Natural killer cell (primary cell): Measurements from ENCODE around the gene JAZF1. TPM values are rescaled to one million over a fixed set of nuclear protein-coding genes. Genes with fewer than 3 reads are reported as not detected.

Experiments used
- ATAC-seq, 3 donors: fragments of 150-1000 bp in 2 of 3; fragments of 200-7000 bp in 1 of 3; cut with Tn5 transposase; 1 replicate in 1 of 3; 2 replicates in 2 of 3; pipeline ENCODE4 v1.10.0; 2021; ENCODE audit warnings: mild to moderate bottlenecking in 2 of 3, moderate library complexity in 2 of 3
- DNase-seq, 2 donors: peaks; one replicate each; pipeline versions ENCODE4 v3.0.0 to v3.0.0-alpha.2; 2013 to 2021; ENCODE audit warnings: mixed read lengths in 1 of 2
- H3K27ac ChIP-seq: one replicate; pipeline ENCODE4 v1.5.1; 2013; ENCODE audit warnings: mild to moderate bottlenecking, low read length
- H3K27me3 ChIP-seq: one replicate; pipeline ENCODE4 v1.6.1; 2013; ENCODE audit warnings: low read length; ENCODE audit not compliant: control insufficient read depth, insufficient read depth
- H3K36me3 ChIP-seq: one replicate; pipeline ENCODE4 v1.6.1; 2013; ENCODE audit warnings: low read length; ENCODE audit not compliant: control insufficient read depth, insufficient read depth
- H3K4me1 ChIP-seq: one replicate; pipeline ENCODE4 v1.6.1; 2013; ENCODE audit warnings: low read length; ENCODE audit not compliant: control insufficient read depth, insufficient read depth
- H3K4me3 ChIP-seq: one replicate; pipeline ENCODE4 v1.5.1; 2013; ENCODE audit warnings: low read length
- H3K9me3 ChIP-seq: one replicate; pipeline ENCODE4 v1.6.1; 2013; ENCODE audit warnings: low read length; ENCODE audit not compliant: control insufficient read depth, insufficient read depth
- H3K27ac Mint-ChIP-seq, 2 donors: one replicate each; pipeline ENCODE4 v1.8.0; 2022; ENCODE audit warnings: mild to moderate bottlenecking in 2 of 2, mixed read lengths in 2 of 2, moderate library complexity in 1 of 2
- H3K27me3 Mint-ChIP-seq, 2 donors: one replicate each; pipeline ENCODE4 v1.8.0; 2022; ENCODE audit warnings: low read depth in 2 of 2, mixed read lengths in 2 of 2
- H3K36me3 Mint-ChIP-seq: one replicate; pipeline ENCODE4 v1.8.0; 2022; ENCODE audit warnings: mixed read lengths
- H3K4me1 Mint-ChIP-seq, 2 donors: one replicate each; pipeline ENCODE4 v1.8.0; 2022; ENCODE audit warnings: mixed read lengths in 2 of 2
- H3K4me3 Mint-ChIP-seq: one replicate; pipeline ENCODE4 v1.8.0; 2022; ENCODE audit warnings: mild to moderate bottlenecking, moderate library complexity, mixed read lengths
- H3K9me3 Mint-ChIP-seq, 2 donors: one replicate each; pipeline ENCODE4 v1.8.0; 2022; ENCODE audit warnings: mixed read lengths in 2 of 2
- CTCF ChIP-seq: fragments of 200-600 bp; IDR thresholded peaks from one replicate; pipeline ENCODE4 v1.8.0; 2022; ENCODE audit warnings: antibody characterized with exemption
- WGBS: methylation state at CpG from one replicate; pipeline ENCODE4 v1.1.7; 2013; ENCODE audit warnings: missing lambda C conversion rate; ENCODE audit not compliant: insufficient coverage; 5-methylcytosine and 5-hydroxymethylcytosine counted together
- intact Hi-C: fragments of 100-400 bp; cut with micrococcal nuclease; formaldehyde crosslinking; loops from one replicate; pipeline ENCODE4 v1.14.2; 2022
- total RNA-seq, 4 donors: library from RNA; stranded (reverse); fragments of 120-200 nt in 1 of 4; gene quantifications; one replicate each; pipeline versions ENCODE4 v1.2.3 to v1.2.4, GENCODE V29; 2013 to 2022

Gene JAZF1
- total RNA-seq, 3 donors from 2014 or later (not counting 1 experiment from before 2014, with no cell fraction given): 82.5 to 89.7 (median 87.6) TPM

- ATAC-seq (no peak), DNase-seq (no peak)
- TF ChIP-seq CTCF: no peak
- no peak overlapping the region for H3K27ac ChIP-seq
- no peaks in the 10 kb centered on the region for H3K9me3 ChIP-seq
- H3K4me3 Mint-ChIP-seq: no peak overlapping the region
- intact Hi-C loops: no loop called here
- H3K27me3 ChIP-seq: no peaks in the 10 kb centered on the region
- no peak overlapping the region for H3K4me3 ChIP-seq
- H3K4me1 Mint-ChIP-seq: peaks cover 53 to 55% of the 10 kb centered on the region in 2 donors
- H3K4me1 ChIP-seq: no peaks in the 10 kb centered on the region
- no peaks in the 10 kb centered on the region for H3K36me3 Mint-ChIP-seq
- WGBS: 96% methylated on average over 4 of the region's 4 CpGs
- H3K36me3 ChIP-seq: no peaks in the 10 kb centered on the region
- no peaks in the 10 kb centered on the region for H3K9me3 Mint-ChIP-seq
- H3K27ac Mint-ChIP-seq: peak overlapping the region in 1 of 2 donors; percentile 75
- no peaks in the 10 kb centered on the region for H3K27me3 Mint-ChIP-seq
Measured at GRCh38 chr7:28045592-28045991, 135.0 kb downstream of the JAZF1 start.

GRCh38 chr7:28044825-28045224 lies 135.8 kb downstream of the JAZF1 start:
- ATAC-seq: no peak
- H3K4me3 Mint-ChIP-seq: no peak overlapping the region

GRCh38 chr7:28042721-28043120 lies 137.9 kb downstream of the JAZF1 start:
- DNase-seq (no peak), ATAC-seq (no peak)
- H3K9me3 Mint-ChIP-seq: no peaks in the 10 kb centered on the region
- no peak overlapping the region for H3K27ac Mint-ChIP-seq
- H3K27ac ChIP-seq: no peak overlapping the region
- H3K4me3 ChIP-seq: no peak overlapping the region
- no peaks in the 10 kb centered on the region for H3K9me3 ChIP-seq
- no peaks in the 10 kb centered on the region for H3K4me1 ChIP-seq
- H3K27me3 ChIP-seq: no peaks in the 10 kb centered on the region
- 100% methylated on average over 1 of the region's 1 CpG for WGBS
- H3K27me3 Mint-ChIP-seq: no peaks in the 10 kb centered on the region
- H3K4me3 Mint-ChIP-seq: no peak overlapping the region
- peaks cover 60 to 73% of the 10 kb centered on the region in 2 donors for H3K4me1 Mint-ChIP-seq
- TF ChIP-seq CTCF: no peak
- H3K36me3 ChIP-seq: no peaks in the 10 kb centered on the region
- intact Hi-C loops: no loop called here
- no peaks in the 10 kb centered on the region for H3K36me3 Mint-ChIP-seq

More at GRCh38 chr7:28044825-28045224, 135.8 kb downstream of the JAZF1 start:
- H3K27ac Mint-ChIP-seq: peak overlapping the region; percentile 47 to 75
- H3K4me1 Mint-ChIP-seq: peaks cover 56 to 62% of the 10 kb centered on the region in 2 donors
- Histone ChIP-seq H3K27ac (no peak overlapping the region), H3K36me3 (no peaks in the 10 kb centered on the region), H3K4me1 (no peaks in the 10 kb centered on the region), H3K9me3 (no peaks in the 10 kb centered on the region), H3K4me3 (no peak overlapping the region), H3K27me3 (no peaks in the 10 kb centered on the region)
- TF ChIP-seq CTCF: no peak
- H3K36me3 Mint-ChIP-seq: no peaks in the 10 kb centered on the region
- no peaks in the 10 kb centered on the region for H3K9me3 Mint-ChIP-seq
- intact Hi-C loops: no loop called here
- H3K27me3 Mint-ChIP-seq: no peaks in the 10 kb centered on the region
- no peak for DNase-seq
